Measurements from ENCODE around the gene FUT8.

GRCh38 chr14:65453807-65454480 lies 41.4 kb downstream of the FUT8 start:
- TF ChIP-seq POLR2A (IDR thresholded peaks at IDR 0.05) (no peak), CTCF (IDR thresholded peaks at IDR 0.05) (no peak), EP300 (IDR thresholded peaks at IDR 0.05) (no peak)
